GM15510 (cell line): ENCODE results near the gene ARHGAP8.

ENCODE experiments used
- POLR2A ChIP-seq: IDR thresholded peaks from 3 replicates; pipeline ENCODE4 v1.6.1; 2011; ENCODE audit warnings: borderline replicate concordance; ENCODE audit not compliant: insufficient read length; ENCODE audit errors: extremely low read depth

Gene ARHGAP8

DNA sequence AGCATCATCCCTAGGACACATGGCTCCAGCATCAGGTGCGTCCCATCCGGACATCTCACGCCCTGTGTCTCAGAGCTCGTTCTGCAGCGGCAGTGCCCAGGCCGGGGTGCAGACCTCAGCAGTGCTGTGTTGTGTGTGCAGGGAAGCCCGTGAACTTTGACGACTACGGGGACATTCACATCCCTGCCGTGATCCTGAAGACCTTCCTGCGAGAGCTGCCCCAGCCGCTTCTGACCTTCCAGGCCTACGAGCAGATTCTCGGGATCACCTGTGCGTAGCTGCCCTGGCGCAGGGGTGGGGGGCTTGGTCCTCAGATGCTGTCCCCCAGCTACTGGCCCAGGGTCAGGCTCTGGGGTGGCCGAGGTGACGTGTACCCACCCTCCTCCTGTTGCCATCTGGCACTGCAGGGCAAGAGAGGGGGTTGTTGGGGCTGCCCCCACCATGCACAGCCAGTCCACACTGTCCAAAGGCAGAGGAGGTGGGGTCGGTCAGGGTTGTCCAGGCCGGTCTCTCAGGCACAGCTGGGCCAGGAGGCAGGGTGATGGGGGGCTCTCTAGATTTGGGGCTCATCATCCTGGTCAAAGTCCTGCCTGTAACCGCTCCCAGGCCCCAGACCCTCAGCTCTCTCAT is 96.5 kb downstream of the ARHGAP8 start:
- no peak for TF ChIP-seq POLR2A

DNA sequence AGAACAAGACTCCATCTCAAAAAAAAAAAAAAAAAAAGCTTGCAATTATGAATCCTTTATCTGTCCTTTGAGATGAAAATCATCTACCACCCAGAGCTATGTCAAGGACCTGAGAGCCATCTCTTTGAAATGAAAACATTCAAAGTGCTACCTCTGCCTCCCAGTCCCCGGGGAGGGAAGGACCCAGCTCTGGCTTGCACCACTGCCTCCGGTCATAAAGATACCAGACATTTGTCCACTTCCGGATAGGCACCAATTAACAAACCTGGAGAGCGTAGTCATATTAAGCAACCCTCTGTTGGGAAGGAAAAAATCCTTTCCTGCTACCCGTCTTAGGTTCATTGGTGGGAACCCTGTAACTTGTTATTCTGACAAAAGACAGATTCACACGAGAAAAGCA is 98.6 kb downstream of the ARHGAP8 start:
- TF ChIP-seq POLR2A, result no peak

DNA sequence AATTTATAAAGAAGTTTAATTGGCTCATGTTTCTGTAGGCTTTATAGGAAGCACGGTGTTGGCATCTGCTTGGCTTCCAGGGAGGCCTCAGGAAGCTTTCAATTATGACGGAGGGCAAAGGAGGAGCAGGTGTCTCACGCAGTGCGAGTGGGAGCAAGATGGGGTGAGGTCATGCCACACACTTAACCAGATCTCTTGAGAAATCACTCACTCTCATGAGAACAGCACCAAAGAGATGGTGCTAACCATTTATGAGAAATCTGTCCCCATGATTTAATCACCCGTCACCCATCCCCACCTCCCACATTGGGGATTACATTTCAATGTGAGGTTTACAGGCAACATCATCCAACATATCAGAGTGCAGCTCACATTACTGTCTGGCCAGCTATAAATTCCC is 103.5 kb downstream of the ARHGAP8 start:
- TF ChIP-seq POLR2A, result no peak

DNA sequence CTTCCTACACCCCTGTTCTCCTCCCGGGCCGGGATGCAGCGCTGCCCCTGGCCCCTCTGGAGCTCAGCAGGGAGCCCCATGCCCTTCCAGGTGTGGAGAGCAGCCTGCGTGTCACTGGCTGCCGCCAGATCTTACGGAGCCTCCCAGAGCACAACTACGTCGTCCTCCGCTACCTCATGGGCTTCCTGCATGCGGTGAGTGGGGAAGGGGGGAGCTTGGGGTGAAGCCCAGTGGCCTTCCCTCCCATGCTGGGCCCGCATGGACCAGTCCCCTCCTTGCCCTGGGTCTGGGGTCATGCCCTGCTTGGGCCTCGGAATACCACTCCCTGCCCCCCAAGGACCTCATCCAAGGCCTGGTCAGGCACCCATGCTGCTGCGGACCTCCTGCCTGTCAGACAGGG is 107.3 kb downstream of the ARHGAP8 start:
- no peak for TF ChIP-seq POLR2A

DNA sequence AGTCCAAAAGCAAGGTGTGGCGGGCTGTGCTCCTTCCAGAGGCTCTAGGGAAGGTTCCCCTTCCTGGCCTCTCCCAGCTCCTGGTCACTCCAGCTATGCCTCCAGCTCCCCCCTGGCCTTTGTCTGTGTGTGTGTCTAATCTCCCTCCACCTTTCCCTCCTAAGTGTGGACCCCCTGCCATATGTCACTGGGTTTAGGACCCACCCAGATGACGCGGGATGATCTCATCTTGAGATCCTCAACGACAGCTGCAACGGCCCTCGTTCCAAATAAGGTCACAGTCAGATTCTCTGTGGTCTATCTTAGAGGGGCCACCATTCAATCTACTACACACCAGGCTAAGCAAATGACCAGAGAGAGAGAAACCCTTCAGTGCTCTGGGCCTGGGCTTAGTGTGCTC is 107.9 kb downstream of the ARHGAP8 start:
- no peak for TF ChIP-seq POLR2A

DNA sequence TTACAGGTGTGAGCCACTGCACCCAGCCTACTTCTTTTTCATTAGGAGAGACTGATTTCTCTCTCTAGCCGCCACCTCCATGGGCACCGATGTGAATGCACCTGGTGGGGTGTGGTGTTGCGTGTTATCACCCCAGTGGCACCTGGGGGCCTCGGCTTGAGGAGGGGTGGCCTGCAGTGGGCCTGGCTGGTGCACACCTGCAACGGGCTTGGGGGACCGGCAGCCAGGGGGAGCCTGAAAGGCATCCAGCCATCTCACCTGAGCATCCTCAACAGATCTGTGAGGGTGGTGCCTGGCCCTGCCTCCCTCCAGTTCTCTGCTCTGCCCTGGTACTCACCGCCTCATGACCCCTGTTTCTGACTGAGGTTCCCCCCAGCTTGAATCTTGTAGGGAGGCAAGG is 108.9 kb downstream of the ARHGAP8 start:
- no peak for TF ChIP-seq POLR2A

DNA sequence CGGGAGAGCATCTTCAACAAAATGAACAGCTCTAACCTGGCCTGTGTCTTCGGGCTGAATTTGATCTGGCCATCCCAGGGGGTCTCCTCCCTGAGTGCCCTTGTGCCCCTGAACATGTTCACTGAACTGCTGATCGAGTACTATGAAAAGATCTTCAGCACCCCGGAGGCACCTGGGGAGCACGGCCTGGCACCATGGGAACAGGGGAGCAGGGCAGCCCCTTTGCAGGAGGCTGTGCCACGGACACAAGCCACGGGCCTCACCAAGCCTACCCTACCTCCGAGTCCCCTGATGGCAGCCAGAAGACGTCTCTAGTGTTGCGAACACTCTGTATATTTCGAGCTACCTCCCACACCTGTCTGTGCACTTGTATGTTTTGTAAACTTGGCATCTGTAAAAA is 109.9 kb downstream of the ARHGAP8 start:
- no peak for TF ChIP-seq POLR2A

DNA sequence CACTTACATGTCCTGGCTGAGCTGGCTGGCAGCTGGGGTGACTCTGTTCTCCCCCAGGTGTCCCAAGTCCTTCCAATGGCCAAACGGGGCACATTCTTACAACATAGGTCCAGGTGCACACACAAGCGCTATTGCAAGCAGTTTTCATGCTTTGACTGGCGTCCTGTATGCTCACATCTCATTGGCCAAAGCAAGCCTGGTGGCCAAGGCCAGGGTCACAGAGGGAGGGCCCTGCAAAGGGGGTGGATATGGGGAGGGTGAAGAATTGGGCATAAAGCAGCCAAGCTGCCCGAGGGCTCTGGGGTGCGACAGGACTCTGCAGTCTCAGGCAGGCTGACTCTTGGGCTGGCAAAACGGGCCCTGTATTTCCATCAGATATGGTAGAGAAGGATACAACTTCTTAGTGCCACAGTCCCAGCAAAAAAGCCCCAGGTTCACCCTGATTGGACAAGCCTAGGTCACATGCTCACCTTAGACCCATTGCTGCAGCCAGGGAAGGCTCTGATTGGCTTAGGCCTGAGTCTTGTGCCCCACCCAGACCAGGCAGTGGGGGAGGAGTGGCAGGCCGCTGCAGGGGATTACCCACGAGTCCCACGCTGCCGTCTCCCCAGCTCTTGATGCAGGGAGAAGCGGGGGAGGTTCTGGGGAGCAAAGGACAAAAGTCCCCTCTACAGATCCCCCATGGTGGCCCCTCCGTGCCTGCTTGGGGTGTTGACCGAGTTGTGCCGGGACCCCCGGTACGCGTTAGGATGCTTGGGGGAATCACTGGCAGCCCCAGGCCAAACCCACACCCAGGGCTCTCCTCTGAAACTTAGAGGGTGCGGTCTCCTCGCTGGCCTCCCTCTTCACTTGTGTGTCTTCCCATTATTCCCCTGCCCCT is 110.8 kb downstream of the ARHGAP8 start:
- no peak for TF ChIP-seq POLR2A

DNA sequence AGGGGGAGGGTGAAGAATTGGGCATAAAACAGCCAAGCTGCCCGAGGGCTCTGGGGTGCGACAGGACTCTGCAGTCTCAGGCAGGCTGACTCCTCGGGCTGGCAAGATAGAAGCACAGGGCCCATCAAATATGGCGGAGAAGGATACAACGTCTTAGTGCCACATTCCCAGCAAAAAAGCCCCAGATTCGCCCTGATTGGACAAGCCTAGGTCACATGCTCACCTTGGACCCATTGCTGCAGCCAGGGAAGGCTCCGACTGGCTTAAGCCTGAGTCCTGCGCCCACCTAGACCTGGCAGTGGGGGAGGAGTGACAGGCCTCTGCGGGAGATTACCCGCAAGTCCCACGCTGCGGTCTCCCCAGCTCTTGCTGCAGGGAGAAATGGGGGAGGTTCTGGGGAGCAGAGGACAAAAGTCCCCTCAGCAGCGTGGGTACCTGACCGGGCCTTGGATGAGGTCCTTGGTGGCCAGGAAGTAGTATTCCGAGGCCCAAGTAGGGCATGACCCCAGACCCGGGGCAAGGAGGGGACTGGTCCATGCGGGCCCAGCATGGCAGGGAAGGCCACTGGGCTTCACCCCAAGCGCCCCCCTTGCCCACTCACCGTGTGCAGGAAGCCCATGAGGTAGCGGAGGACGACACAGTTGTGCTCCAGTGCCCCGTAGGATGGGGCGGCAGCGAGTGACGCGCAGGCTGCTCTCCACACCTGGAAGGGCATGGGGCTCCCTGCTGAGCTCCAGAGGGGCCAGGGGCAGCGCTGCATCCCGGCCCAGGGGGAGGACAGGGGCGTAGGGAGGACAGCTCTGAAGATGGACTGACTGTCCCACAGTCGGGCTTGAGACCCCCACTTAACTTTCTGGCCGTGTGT is 113.0 kb downstream of the ARHGAP8 start:
- no peak for TF ChIP-seq POLR2A

DNA sequence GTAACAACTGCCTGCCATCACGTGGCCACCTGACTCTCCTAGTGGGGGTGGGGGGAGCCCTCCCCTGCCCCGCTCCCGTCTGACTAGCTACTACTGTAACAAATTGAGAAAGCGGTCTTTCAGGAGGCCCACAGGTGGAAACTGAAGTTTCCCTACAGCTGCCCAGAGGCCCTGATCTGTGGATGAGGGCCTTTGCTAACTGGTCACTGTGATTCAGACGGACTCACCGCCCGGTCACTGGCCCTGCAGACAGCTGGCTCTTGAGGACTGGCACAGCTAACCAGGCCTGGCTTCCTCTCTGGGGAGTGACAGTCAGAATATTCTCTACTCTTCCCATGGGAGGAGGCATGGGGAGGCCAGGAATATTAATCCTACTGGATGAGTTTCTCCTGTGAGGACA is 116.8 kb downstream of the ARHGAP8 start:
- TF ChIP-seq POLR2A, result no peak

DNA sequence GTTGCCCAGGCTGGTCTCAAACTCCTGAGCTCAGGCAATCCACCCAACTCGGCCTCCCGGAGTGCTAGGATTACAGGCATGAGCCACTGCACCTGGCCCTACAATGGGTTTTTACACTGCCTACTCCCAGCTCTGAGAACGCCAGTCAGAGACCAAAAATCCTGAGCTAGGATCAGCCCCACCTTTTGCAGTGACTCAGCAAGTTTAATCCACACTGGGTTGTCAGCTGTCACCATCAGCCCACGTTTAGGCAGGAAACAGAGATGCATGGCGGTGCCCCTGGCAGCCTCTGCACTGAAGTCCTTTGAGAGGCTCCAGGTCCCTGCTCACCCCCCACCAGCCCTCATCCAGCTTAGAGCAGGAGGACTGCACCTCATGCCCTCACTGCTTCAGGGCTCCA is 117.6 kb downstream of the ARHGAP8 start:
- no peak for TF ChIP-seq POLR2A

DNA sequence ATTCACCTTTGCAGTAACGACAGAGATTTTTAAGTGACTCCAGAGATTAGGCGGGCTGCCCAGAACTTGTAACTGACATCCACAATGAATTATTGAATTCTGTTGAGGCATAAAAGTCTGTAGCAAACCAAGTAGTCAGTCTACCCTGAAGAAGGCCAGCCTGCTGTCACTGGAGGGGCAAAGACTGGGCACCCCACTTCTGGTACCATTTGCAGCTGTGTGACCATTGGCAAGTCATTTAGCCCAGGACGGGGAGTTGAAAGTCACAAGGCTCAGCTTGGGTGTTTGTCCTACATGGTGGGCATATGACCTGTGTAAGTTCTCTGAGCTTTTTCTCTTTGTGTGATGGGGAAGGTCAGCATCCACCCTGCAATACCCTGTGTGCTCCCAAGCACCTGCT is 119.4 kb downstream of the ARHGAP8 start:
- TF ChIP-seq POLR2A, result no peak

DNA sequence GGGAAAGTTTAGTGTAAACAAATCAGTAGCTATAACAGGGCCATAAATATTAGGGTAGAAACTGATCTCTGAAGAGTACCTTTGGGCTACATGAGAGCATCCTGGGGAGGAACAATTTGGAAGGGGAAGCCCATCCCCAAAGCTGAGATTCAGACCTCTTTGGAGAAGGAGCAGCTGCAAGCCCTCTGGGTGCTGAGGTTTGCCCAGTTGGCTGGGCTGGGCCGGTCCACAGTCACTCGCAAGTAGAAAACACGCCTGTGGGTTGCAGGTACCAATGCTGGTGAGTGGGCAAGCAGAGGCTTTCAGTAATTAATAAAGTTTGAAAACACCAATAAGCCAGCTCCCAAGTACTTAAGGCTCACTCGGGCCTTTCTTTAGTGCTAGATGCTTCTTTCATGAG is 124.5 kb downstream of the ARHGAP8 start:
- no peak for TF ChIP-seq POLR2A

DNA sequence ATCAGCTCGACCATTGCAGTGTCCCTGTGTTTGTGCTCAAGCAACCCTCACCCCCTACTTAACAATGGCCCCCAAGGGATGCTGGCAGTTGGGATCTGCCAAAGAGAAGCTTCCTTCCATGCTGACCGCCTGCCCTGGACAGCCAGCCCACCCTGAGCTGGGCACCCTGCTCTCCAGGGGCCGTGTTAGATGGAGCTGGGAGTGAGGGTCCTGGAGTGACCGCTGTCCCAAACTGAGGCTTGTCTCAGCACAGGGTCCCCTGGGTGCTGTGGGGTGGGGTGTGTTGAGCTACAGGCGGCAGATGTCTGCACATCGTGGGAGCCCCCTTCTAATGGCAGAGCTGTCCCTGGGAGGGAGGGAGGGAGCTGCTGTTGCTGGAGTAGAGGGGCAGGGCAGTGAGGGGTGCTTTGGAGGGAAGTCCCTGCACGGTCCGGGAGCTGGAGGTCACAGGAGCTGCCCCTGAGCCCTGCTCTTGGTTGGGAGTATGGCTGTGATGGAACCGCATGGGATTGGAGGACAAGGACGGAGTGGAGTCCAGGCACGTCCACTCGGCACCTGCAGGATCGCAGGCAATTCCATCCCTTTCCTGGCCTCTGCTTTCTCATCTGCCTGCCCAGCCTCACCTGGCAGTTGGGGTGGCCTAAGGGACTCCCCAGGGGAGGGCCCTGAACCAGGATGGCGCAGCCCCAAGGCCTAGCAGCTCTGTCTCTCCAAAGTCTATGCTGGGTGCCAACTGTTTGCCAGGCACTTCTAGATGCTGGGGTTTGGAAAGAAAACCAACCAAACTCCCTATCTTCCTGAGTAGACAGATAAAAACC is 126.3 kb downstream of the ARHGAP8 start:
- TF ChIP-seq POLR2A, result no peak
